ENCODE measurements around the gene GINM1.
A peak's percentile ranks its signal among the peaks of the same experiment; 100 is the strongest.

GINM1 gene, protein sequence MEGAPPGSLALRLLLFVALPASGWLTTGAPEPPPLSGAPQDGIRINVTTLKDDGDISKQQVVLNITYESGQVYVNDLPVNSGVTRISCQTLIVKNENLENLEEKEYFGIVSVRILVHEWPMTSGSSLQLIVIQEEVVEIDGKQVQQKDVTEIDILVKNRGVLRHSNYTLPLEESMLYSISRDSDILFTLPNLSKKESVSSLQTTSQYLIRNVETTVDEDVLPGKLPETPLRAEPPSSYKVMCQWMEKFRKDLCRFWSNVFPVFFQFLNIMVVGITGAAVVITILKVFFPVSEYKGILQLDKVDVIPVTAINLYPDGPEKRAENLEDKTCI

DNA sequence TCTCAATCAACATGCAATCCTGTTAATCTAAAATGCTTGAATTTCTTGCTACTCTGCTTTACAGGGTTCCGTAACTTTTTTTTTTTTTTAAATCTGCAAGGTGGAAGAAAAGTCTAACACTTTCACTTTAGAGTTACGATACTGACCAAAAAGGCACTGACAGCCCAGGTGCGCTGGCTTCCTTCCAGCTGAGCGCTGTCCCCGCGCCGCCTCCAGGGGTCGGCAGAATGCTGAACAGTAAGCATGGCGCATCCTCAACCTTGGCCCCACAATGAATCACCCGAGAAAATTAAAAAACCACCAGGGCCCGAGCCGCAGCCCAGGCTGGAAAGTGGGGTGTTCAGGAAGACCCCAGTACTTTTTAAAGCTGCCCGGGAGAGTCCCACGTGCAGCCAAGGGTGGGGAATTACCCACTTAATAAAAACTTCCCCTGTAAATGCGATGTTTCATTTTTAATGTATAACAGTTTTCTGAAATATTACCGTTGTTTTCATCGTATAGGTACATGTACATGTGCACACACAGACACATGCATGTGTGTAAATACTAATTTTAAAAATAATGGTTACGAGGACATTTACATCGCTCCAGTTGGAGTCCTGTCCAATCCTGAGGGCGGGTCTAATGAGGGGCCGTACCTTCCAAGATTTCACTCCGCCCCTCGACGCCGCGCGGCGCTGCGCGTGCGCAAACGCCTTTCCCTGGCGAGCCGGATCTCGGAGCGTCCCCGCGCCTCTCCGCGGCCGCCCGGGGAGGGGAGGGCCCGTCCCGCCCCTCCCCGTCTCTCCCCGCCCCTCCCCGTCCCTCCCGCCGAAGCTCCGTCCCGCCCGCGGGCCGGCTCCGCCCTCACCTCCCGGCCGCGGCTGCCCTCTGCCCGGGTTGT lies at the start of gene GINM1:
TSS of gene GINM1 (plus strand) at position 849 of the 883 bp plus-strand sequence. CDS start 40 bp downstream, outside the sequence.
- peak; percentile 82 to 84 for ATAC-seq

DNA sequence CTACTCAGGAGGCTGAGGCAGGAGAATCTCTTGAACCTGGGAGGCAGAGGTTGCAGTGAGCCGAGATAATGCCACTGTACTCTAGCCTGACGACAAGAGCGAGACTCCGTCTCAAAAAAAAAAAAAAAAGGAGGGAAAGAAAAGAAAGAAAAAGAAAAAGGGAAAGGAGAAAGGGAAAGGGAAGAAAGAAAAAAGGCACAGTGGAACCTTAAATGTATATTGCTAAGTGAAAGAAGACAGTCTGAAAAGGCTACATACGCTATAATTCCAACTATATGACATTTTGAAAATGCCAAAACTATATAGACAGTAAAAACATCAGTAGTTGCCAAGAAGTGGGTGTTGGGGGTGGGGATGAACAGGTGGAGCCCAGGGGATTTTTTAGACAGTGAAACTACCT lies 36.5 kb upstream of the GINM1 start:
- ATAC-seq = no peak

DNA sequence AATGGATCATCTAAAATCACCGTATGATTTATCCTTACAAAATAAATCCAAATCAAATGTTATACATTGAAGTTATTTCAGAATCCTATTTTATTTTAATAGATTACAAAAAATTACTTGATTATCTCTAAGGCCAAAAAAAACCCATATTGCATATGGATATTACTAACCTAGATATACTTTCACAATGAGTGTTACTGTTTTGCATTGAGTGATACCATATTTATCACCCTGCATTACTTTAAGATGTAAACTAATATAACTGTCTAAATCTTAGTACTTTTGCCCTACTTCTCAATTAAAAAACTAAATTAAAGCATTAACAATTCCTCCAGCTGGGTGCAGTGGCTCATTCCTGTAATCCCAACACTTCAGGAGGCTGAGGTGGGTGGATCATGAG lies 31.4 kb upstream of the GINM1 start:
- ATAC-seq = peak in 1 of 2 donors; percentile 64

DNA sequence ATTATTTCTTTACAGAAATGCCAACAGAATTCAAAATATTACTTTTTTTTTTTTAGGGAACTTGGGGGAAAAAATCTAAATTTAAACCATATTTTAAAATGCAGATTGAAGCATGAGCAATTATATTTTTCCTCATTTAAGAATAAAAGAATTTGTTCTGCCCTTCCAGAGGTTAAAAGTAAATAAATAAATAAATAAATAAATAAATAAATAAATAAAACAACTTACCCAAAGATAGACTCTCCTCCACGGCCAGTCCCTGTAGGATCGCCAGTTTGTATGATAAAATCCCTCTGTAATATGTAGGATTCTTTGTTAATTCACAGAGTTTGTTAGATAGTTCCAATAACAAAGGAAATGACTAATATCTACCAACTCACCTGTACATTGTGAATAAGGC lies 25.0 kb upstream of the GINM1 start:
- ATAC-seq = no peak

DNA sequence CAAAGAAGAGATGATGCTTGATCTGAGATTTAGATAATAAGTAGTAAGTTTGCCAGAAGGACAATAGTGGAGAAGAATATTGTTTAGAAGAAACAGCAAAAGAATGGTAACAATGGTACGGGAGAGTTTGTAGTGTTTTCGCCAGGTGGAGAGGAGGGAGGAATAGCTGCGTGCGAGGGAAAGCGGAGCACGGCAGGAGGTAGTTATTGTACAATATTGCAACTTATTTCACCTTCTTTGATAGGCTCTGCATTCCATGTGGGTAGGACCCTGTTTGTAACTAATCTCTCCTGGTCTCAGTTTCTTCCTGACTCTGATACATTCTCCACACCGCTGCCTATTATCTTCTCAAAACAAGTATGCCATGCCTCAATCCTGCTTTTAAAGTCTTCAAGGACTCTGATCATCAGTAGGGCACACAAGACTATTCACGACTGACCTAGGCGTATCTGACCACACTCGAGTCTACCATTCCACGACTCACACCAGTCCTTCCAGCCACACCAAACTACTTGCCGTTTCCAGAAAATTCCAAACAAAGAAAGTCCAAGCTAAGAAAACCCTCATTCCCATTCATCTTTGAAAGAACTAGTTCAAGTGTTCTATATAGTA lies 21.4 kb upstream of the GINM1 start:
- ATAC-seq = no peak

DNA sequence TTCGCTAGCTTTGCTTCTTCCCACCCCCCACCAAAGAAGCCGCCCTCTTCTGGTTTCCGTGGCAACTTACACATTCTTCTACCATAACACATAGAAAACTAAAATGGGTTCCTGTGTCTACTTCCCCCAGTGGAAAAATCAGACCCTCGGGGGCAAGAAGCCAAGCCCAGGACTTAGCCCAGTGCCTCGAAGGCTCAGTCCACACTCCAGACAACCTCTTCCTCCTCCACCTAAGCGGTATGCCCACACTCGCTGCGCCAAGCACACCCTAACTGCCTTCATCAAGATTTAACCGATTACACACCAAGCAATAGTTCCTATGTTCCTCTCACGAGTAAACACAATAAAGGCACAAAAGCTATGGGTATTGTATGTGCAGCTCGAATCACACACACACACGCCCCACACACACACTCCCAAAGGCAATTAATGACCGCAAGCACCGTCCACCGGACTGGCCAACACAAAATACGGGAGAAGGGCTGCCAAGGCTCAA lies 20.9 kb upstream of the GINM1 start:
- peak; percentile 50 for ATAC-seq

DNA sequence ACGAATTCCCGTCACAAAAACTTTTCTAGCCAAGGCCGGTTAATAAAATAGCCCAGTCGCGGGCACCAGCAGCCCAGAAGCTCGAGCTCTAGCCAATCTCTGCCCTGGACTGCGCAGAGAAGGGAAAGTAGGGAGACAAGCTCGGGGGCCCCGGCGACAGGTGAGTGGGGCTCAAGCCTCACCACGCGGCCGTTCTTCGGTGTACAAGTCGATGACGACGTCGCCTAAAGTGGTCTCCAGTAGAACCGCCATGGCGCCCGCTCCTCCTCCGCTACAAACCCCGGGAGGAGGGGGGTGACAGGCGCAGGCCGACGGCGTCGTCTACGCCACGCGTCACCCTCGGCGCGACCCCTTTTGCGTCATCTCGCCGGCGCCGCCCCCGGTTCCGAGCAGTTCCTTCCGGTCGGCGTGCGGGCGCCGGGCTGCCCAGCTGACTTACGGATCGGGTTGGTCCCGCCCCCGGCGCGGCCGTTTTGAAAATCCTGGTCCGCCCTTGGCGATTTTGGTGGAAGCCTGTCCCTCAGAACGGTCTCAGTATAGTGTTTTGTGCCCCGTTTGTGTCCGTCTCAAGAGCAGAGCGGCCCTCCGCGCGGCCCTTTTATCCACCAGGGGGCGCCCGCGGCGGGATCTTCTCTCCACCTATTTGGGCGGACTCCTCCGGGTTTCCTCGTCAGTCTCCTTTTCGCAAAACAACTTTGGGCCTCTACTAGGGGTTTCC lies 20.3 kb upstream of the GINM1 start, which contains the start of gene PPIL4:
TSS of gene PPIL4 (minus strand) at position 290 of the 718 bp plus-strand sequence. CDS start at position 252, 38 bp downstream.
- peak; percentile 88 to 93 for ATAC-seq

DNA sequence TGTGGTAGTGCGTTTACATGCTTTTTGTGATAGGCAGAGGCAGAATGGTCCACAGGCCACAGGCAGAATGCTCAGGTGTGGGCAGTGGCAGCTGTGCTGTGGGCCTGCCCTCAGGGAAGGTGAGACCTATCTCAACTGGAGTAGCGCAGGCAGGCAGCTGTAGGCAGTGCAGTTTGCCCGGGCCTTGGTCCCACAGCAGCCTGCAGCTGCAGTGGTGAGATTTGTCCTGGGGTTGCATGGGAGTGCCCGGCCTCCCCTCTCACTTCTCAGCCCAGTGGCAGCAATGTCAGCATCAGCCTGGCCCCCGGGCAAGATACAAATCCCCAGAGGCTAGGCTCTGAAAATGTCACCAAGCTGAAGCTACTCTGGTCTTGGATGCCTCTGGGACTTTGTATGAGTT lies 14.3 kb upstream of the GINM1 start:
- no peak for ATAC-seq

DNA sequence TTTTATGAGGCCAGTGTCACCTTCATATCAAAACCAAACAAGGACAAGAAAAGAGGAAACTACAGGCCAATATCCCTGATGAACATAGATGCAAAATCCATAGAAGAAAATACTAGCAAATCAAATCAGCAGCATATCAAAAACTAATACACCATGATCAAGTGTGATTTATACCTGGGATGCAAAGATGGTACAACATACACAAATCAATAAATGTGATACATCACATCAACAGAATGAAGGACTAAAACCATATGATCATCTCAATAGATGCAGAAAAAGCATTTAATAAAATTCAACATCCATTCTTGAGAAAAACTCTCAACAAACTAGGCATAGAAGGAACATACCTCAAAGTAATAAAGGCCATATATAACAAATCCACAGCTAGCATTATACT lies 8.1 kb upstream of the GINM1 start:
- no peak for ATAC-seq

DNA sequence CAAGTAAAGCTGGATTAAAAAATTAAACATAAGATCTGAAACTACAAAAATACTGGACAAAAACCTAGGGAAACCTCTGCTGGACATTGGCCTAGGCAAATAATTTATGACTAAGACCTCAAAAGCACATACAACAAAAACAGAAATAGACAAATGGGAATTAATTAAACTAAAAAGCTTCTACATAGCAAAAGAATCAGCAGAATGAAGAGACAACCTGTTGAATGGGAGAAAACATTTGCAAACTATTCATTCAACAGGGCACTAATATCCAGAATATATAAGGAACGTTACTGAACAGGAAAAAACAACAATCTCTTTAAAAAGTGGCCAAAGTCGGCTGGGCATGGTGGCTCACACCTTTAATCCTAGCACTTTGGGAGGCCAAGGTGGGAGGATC lies 6.8 kb upstream of the GINM1 start:
- ATAC-seq = no peak

DNA sequence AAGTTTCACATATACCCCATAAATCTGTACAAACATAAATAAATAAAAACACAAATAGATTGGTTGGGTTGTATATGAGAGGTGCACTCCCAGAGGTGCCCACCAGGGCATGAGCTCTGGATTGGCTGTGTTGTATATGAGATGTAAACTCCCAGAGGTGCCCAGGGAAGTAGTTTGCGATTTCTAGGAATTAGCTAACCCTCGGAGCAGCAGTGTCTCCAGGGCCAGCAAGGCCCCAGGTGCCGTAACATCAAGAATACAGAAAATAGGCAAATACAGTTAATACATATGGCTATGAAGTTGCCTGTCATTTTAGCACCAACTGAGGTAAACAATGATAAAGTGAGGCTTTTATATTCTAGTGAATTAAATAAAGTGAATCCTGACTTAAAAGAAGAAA lies 5.4 kb upstream of the GINM1 start:
- ATAC-seq = peak in 1 of 2 donors; percentile 25

DNA sequence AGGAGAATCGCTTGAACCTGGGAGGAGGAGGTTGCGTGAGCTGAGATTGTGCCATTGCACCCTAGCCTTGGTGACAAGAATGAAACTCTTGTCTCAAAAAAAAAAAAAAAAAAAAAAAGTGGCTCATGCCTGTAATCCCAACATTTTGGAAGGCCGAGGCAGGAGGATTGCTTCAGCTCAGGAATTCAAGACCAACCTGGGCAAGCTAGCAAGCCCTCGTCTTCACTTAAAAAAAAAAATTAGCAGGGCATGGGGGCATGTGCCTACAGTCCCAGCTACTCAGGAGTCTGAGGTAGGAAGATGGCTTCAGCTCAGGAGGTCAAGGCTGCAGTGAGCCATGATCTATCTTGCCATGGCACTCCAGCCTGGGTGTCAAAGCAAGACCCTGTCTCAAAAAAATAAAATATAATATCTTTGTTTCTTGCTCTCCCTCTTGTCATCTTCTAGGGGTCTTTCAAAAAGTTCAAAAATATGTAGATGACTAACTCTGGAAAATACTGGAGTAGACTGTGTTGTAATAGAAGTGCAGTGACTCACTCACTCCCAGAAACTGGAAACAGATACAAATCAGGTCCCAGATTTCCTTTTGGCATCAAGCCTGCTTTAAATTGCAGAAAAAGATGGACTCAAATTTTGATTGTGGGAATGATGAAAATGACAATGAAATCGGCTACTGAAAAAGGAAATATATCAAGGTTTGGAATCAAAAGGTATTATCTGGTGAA lies 2.8 kb upstream of the GINM1 start:
- no peak for ATAC-seq

DNA sequence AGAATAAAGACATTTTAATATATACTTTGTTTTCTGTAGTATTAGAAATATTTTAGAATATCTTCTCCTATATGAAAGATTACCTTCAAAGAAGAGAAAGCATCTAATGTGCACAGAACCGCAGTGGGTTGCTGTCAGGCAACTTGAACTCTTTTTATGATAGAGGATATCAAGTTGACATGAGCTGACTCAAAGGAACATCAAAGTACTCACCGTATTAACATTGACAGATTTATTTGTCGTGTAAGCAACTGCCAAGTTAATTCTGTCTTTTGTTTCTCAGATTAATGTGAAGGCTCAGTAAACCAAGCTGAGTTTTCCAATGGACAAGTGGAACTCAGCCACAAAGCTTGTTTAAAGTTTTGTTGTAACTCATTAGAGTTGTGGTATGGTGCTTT lies 2.2 kb upstream of the GINM1 start:
- no peak for ATAC-seq

DNA sequence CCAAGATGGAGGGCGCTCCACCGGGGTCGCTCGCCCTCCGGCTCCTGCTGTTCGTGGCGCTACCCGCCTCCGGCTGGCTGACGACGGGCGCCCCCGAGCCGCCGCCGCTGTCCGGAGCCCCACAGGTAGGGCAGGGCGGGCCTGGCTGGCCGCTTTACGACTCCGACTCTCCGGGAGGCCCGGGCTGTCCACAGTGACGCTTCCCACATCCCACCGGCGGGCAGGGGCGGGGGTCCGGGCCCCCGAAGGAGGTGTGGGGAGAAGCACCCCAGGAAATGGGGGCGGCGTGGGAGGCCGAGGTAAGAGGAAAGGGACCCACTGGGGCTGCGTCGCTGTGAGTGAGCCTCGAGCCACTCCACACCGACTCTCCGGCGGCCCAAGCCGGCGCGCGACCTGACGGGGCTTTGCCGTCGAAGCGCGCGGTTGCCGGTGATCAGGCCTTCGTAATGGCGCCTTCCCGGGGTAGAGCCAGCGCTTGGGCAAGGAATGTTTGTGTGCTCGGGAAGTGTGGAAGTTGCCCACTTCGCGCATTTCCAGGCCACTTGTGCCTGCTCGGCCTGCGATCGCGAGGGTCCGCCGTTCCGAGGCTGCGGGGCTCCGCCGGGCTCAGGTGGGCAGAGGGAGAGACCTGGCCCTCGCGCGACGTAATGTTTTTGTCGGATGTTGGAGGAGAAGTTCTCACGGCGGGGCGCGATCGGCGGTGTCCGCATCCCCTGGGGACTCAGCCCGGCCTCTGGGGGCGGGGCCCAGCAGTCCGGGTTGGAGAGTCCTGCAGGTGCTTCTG lies 427 bp downstream of the GINM1 start:
- ATAC-seq = peak; percentile 4 to 11

DNA sequence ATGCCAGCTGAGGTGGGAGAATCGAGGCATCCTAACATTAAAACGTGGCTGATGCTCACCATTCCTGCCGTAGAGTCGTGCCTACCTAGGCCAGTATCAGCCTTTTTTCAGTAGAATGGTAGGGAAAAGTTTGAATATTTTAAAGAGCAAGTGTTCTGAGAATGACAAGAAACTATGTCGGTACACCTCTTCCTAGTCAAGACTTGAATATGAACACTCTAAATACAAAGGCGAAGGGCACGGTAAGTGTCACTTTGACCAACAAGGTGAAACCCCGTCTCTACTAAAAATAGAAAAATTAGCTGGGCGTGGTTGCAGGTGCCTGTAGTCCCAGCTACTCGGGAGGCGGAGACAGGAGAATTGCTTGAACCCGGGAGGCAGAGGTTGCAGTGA lies 1.0 kb downstream of the GINM1 start:
- ATAC-seq = no peak

DNA sequence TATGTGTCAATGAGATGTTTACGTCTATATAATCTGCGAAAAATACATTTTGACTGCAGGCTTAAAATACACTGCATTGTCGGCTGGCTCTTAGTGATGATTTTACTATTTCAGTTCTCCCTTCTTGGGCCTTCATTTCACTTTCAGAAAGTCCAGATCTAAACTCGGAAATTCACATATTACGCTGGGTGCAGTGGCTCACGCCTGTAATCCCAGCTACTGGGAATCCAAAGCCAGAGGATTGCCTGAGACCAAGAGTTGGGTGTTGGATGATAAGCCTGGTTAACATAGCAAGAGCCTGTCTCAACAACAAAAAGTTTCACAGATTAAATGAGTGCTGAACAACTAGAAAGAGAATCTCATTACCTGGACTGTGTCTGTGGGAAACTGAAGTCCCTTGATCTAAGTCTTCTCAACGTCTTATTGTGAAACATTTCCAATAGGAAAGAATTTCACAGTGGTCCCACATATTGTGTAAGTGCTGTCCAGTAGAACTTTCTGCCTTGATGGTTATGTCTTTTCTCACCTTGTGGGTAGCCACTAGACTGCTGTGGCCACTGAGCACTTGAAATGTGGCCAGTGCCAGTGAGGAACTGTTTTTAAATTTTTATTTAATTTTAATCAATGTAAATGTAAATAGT lies 1.9 kb downstream of the GINM1 start:
- ATAC-seq = no peak

DNA sequence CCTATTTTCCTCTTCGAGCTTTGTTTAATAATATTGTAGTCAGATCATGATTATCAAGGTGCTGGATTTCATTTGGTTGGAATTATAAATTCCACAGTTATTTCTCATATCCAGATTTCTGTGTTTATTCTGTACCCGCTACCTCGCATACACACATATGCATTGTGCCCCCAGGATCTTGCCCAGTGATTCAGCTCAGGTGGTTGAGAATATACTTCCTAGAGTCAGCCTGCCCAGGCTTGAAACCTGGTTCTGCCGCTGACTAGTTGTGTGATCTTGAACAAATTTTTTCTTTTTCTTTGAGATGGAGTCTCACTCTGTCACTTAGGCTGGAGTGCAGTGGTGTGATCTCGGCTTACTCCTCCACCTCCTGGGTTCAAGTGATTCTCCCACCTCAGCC lies 14.7 kb downstream of the GINM1 start:
- ATAC-seq = no peak

DNA sequence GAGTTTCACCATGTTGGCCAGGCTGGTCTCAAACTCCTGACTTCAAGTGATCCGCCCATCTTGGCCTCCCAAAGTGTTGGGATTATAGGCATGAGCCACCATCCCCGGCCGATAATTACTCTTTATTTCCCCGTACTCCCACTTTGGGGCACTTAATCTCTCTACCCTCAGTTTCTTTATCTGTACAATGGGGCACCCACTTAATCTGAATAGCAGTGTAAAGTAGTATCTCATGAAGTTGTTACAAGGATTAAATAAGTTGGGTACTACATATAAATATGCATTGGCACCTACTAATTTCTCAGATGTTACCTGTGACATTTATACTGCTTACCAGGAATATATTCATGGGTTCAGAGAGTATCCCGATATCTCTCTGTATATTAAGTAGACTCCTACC lies 15.2 kb downstream of the GINM1 start:
- ATAC-seq = no peak

DNA sequence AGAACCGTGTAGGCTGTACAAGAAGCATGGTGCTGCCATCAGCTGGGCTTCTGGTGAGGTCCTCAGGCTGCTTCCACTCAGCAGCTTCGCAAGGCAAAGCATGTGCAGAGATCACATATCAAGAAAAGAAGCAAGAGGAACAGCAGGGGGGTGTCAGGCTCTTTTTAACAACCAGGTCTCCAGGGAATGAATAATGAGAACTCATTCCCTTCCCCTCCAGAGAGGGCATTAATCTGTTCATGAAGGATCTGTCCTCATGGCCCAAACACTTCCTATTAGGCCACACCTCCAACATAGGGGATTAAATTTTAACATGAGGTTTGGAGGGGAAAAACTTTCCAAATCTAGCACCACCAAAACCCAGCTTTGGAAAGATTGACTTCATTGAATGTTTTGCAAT lies 20.0 kb downstream of the GINM1 start:
- ATAC-seq = no peak

DNA sequence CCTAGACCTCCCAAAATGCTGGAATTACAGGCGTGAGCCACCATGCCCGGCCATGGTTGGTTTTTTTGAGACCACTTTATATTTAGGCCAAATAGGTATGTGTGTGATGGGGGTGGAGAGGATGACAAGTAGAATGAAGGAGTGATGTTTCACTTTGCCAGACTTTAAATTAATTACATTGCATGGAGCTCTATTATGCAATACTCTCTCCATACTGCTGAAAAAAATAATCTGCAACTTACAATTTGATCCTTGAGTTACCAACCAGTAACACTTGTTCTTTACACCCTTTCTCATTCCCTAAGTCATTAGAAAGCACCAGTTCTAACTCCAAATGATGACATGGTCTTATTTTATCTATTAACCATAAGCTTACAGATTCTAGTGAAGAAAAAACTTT lies 26.8 kb downstream of the GINM1 start:
- ATAC-seq = no peak

DNA sequence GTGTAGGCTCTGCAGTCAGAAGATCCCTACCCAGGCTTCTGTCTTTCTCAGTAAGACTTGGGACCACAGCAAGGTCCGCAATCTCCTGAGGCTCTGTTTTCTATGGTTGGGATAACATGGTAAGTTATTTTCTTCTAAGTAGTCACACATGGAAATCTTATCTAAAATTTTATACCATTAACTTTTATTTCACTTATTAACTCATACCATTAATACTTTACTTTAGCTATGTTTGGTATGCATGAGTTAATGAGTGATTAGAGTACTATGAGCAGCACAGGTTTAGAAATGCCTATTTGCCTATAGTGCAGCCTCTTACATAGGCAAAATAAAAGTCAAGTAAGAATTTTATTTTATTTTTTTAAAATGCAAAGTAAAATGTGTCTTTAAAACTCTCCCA lies 27.2 kb downstream of the GINM1 start:
- ATAC-seq = no peak

All from activated CD4-positive, CD25-positive, alpha-beta regulatory T cell treated with anti-CD3 and anti-CD28 coated beads, Interleukin-2, amount 50 U/mL, for 24 hours (primary cell).